Tibial artery (tissue), 4 donors: Measurements from ENCODE around the gene EPC1.

Experiments used
- DNase-seq, 2 donors: peaks; one replicate each; pipeline ENCODE4 v3.0.0-alpha.2; 2019
- H3K27ac ChIP-seq, 2 donors: fragments of 200-600 bp; sonication (generic) in 1 of 2; 1 replicate in 1 of 2; 2 replicates in 1 of 2; pipeline ENCODE4 v1.5.1; 2018 to 2019; ENCODE audit warnings: mild to moderate bottlenecking in 1 of 2
- H3K27me3 ChIP-seq, 2 donors: fragments of 200-600 bp; sonication (generic) in 1 of 2; one replicate each; pipeline versions ENCODE4 v1.5.1 to v1.6.0; 2016 to 2019
- H3K36me3 ChIP-seq, 3 donors: fragments of 200-600 bp; sonication (generic) in 2 of 3; one replicate each; pipeline ENCODE4 v1.5.1; 2016 to 2019; ENCODE audit warnings: mild to moderate bottlenecking in 2 of 3
- H3K4me1 ChIP-seq, 4 donors: fragments of 200-600 bp; sonication (generic) in 2 of 4; 1 replicate in 3 of 4; 2 replicates in 1 of 4; pipeline ENCODE4 v1.5.1; 2016 to 2019
- H3K4me3 ChIP-seq, 2 donors: fragments of 200-600 bp; sonication (generic) in 1 of 2; 1 replicate in 1 of 2; 2 replicates in 1 of 2; pipeline ENCODE4 v1.5.1; 2018 to 2019; ENCODE audit warnings: mild to moderate bottlenecking in 2 of 2
- H3K9me3 ChIP-seq, 3 donors: fragments of 200-600 bp; sonication (generic) in 1 of 3; one replicate each; pipeline ENCODE4 v1.5.1; 2016 to 2019
- intact Hi-C: fragments of 100-400 bp; cut with DNase I; formaldehyde crosslinking; loops from one replicate; pipeline ENCODE4 v1.15.0; 2023; ENCODE audit warnings: low total_unique reads
- TF ChIP-seq, protein P1 (sequence below), 2 experiments: fragments of 200-600 bp in 1 of 2; fragments of 450-650 bp in 1 of 2; IDR thresholded peaks; one replicate each; pipeline ENCODE4 v1.5.1; 2017 to 2019; ENCODE audit warnings: antibody characterized with exemption in 2 of 2, mild to moderate bottlenecking in 1 of 2, moderate library complexity in 1 of 2

EPC1 gene

DNA sequence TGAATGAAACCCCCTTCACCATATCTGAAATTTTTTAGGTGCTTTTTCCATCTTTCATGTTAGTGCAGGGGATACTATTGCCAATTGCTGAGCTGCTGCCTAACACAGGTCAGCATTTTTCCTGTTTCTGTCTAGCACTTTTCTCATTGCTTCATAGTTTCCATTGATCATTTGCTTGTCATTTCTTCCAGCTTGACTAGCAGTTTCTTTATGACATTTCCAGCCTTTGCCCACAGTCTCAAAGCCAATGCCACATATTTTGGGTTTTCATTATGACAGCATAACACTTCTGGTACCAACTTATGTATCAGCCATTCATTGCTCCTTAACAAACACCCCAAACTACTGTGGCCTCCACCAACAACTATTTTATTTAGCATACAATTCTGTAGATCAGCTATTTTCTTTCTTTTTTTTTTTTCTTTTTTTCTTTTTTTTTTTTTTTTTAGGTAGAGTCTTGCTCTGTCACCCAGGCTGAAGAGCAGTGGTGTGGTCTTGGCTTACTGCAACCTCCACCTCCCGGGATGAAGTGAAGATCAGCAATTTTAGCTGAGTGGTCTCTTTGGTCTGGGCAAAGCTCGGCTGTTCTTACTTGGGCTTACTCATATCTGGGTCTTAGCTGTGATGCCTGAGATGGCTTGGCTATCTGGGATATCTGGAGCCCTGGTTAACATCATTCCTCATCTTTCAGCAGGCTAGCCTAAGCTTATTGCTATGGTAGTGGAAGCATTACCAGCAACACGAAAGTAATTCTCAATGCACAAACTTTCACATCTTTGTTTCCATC is 102.3 kb downstream of the EPC1 start:
- TF ChIP-seq, protein P1, sequence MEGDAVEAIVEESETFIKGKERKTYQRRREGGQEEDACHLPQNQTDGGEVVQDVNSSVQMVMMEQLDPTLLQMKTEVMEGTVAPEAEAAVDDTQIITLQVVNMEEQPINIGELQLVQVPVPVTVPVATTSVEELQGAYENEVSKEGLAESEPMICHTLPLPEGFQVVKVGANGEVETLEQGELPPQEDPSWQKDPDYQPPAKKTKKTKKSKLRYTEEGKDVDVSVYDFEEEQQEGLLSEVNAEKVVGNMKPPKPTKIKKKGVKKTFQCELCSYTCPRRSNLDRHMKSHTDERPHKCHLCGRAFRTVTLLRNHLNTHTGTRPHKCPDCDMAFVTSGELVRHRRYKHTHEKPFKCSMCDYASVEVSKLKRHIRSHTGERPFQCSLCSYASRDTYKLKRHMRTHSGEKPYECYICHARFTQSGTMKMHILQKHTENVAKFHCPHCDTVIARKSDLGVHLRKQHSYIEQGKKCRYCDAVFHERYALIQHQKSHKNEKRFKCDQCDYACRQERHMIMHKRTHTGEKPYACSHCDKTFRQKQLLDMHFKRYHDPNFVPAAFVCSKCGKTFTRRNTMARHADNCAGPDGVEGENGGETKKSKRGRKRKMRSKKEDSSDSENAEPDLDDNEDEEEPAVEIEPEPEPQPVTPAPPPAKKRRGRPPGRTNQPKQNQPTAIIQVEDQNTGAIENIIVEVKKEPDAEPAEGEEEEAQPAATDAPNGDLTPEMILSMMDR (IDR thresholded peaks at IDR 0.05), result no peak
- Histone ChIP-seq H3K4me3 (no peak overlapping the region), H3K36me3 (no peaks in the 10 kb centered on the region), H3K4me1 (no peaks in the 10 kb centered on the region), H3K27ac (no peak overlapping the region), H3K27me3 (no peaks in the 10 kb centered on the region), H3K9me3 (no peaks in the 10 kb centered on the region)
- no peak for DNase-seq
- intact Hi-C loops, result no loop called here

DNA sequence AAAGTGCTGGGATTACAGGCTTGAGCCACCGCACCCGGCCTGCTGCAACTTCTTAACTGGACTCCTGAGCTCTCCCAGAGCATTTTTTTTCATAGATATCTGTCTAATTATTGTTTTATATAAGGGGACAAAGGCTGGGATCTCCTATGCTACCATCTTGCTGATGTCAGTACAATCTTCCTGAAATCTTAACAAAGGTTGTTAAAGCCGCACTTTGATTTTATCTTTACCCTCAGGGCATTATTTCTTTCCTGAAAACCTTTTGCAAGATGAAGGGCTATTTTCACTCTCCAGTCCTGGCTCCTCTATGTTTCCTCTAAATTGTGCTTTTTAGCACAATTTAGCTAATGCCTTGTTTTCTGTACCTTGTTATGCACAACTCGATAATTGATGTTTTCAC is 102.9 kb downstream of the EPC1 start:
- H3K36me3 ChIP-seq, result no peaks in the 10 kb centered on the region
- DNase-seq, result no peak
- intact Hi-C loops, result no loop called here
- H3K27ac ChIP-seq, result no peak overlapping the region
- no peaks in the 10 kb centered on the region for H3K4me1 ChIP-seq
- no peaks in the 10 kb centered on the region for H3K27me3 ChIP-seq
- no peak overlapping the region for H3K4me3 ChIP-seq
- TF ChIP-seq, protein P1 (IDR thresholded peaks at IDR 0.05), result no peak
- no peaks in the 10 kb centered on the region for H3K9me3 ChIP-seq

DNA sequence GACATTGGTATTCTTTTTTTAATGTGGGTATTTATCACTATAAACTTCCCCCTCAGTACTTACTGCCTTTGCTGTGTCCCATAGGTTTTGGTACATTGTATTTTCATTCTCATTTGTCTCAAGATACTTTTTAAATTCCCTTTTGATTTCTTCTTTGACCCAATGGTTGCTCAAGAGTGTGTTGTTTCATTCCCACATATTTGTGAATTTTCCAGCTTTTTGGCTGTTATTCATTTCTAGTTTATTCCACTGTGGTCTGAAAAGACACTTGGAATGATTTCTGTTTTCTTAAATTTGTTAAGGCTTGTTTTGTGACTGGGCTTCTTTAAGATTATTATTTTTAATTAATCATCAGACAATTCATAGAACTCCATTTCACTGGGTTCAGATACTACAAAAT is 105.0 kb downstream of the EPC1 start:
- TF ChIP-seq, protein P1 (IDR thresholded peaks at IDR 0.05), result no peak
- Histone ChIP-seq H3K27ac (no peak overlapping the region), H3K4me1 (no peaks in the 10 kb centered on the region), H3K4me3 (no peak overlapping the region), H3K9me3 (no peaks in the 10 kb centered on the region), H3K36me3 (no peaks in the 10 kb centered on the region), H3K27me3 (no peaks in the 10 kb centered on the region)
- intact Hi-C loops, result no loop called here
- no peak for DNase-seq

DNA sequence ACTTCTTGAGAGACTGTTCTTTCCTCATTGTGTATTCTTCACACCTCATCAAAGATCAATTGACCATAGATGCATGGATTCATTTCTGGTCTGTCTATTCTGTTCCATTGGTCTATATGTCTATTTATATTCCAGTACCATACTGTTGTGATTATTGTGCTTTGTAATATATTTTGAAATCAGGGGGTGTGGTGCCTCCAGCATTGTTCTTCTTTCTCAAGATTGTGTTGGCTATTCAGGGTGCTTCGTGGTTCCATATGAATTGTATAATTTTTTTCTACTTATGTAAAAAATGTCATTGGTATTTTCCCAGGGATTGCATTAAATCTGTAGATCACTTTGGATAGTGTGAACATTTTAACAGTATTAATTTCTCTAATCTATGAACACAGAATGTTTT is 106.5 kb downstream of the EPC1 start:
- intact Hi-C loops, result no loop called here

DNA sequence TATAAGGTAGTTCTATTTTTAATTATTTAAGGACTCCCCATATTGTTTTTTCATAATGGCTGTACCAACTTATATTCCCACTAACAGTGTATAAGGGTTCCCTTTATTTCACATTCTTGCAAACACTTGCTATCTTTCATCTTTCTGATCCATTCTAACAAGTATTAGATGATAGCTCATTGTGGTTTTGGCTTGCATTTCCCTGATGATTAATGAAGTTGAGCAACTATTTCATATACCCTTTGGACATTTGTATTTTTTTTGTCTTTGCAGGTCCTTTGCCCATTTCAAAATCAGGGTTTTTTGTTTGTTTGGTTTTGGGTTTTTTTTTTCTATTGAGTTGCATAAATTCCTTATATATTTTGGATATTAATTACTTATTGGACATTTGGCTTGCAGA is 107.2 kb downstream of the EPC1 start:
- no peak overlapping the region for H3K4me3 ChIP-seq
- TF ChIP-seq, protein P1 (IDR thresholded peaks at IDR 0.05), result no peak
- intact Hi-C loops, result no loop called here

More for the DNA sequence above, 106.5 kb downstream of the EPC1 start:
- Histone ChIP-seq H3K27ac (no peak overlapping the region), H3K9me3 (no peaks in the 10 kb centered on the region), H3K4me3 (no peak overlapping the region), H3K4me1 (no peaks in the 10 kb centered on the region), H3K27me3 (no peaks in the 10 kb centered on the region), H3K36me3 (no peaks in the 10 kb centered on the region)
- DNase-seq, result no peak
- TF ChIP-seq, protein P1 (IDR thresholded peaks at IDR 0.05), result no peak

More for the DNA sequence above, 107.2 kb downstream of the EPC1 start:
- no peaks in the 10 kb centered on the region for H3K27me3 ChIP-seq
- no peaks in the 10 kb centered on the region for H3K4me1 ChIP-seq
- H3K27ac ChIP-seq, result no peak overlapping the region
- DNase-seq, result no peak
- no peaks in the 10 kb centered on the region for H3K36me3 ChIP-seq
- no peaks in the 10 kb centered on the region for H3K9me3 ChIP-seq
